ENCODE measurements around the gene ANO4.

DNA sequence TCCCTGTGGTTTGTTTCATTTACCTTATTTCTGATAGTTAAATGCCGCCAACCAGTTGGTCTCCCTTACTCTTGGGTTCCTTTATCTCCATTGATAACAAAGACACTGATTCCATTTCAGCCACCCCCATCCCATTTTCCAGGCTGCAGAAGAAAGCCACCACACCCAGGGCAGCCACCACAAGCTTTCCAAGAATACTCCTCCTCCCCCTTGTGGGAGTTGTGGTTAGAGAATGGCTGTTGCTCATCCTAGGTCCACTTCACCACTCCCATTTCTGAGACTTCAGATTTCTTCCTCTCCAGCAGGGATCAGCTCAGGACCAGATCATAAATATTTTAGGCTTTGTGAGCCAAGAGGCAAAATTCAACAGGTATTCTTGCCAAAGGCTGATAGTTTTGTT lies 73.9 kb downstream of the ANO4 start:
- TF ChIP-seq EZH2 (IDR thresholded peaks at IDR 0.05; ENCODE audit: borderline replicate concordance, low read depth, low read length, severe bottlenecking): no peak
- TF ChIP-seq, protein P1, sequence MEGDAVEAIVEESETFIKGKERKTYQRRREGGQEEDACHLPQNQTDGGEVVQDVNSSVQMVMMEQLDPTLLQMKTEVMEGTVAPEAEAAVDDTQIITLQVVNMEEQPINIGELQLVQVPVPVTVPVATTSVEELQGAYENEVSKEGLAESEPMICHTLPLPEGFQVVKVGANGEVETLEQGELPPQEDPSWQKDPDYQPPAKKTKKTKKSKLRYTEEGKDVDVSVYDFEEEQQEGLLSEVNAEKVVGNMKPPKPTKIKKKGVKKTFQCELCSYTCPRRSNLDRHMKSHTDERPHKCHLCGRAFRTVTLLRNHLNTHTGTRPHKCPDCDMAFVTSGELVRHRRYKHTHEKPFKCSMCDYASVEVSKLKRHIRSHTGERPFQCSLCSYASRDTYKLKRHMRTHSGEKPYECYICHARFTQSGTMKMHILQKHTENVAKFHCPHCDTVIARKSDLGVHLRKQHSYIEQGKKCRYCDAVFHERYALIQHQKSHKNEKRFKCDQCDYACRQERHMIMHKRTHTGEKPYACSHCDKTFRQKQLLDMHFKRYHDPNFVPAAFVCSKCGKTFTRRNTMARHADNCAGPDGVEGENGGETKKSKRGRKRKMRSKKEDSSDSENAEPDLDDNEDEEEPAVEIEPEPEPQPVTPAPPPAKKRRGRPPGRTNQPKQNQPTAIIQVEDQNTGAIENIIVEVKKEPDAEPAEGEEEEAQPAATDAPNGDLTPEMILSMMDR (IDR thresholded peaks at IDR 0.05; ENCODE audit: borderline replicate concordance, extremely low read depth, low read length, poor library complexity, severe bottlenecking): no peak
